GM06990 (cell line): ENCODE measurements around the gene PGAP3.

Experiments
- DNase-seq: peaks from one replicate; pipeline ENCODE4 v3.0.0-alpha.2; 2011; ENCODE audit not compliant: insufficient read length; ENCODE audit errors: extremely low read depth
- H3K27me3 ChIP-seq: replicated peaks from 2 replicates; pipeline ENCODE4 v1.6.0; 2011; ENCODE audit warnings: low read length; ENCODE audit not compliant: control insufficient read depth, insufficient read depth
- H3K36me3 ChIP-seq: 2 replicates; pipeline ENCODE4 v1.5.1; 2011; ENCODE audit warnings: low read length; ENCODE audit not compliant: control insufficient read depth, insufficient read depth
- H3K4me3 ChIP-seq: replicated peaks from 2 replicates; pipeline ENCODE4 v1.5.1; 2011; ENCODE audit warnings: low read depth, mild to moderate bottlenecking, control low read depth, low read length
- CTCF ChIP-seq: IDR thresholded peaks from 2 replicates; pipeline ENCODE4 v1.5.1; 2011; ENCODE audit warnings: low read length, control low read depth, mild to moderate bottlenecking, inconsistent platforms; ENCODE audit not compliant: insufficient read depth, poor library complexity, severe bottlenecking

Gene PGAP3

DNA sequence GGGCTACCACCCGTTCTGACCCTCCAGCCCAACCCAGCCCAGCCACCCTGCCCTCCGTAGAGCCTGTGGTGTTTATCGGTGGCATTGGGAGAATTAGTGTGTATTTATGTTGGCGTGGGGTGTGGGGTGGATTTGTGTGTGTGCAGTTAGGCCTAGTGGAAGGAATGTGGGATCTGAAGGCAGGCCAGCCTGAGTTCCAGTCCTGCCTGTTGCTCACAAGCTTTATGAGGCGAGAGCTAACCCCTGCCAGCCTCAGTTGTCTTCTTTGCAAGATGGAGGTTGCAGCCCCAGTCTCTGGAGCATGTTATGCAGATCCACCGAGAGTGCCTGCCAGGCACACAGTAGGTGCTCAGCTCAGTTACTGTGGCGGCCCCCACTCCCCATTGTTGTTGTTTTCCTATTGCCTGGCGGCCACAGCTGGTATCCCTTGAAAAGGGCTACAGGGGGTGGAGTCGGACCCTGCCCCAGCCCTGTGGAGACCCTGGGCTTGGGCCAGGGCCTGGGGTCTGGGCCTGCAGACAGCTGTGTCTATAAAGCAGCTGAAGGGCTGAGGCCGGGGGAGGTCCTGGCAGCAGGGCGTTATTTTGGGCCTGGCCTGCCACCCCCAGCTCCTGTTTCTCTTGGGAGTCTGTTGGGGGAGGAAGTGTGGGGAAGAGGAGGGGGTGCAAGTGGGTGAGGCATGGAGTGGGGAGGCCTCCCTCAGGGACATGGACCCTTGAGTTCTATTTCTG lies 17.1 kb upstream of the PGAP3 start:
- DNase-seq, result no peak

GRCh38 chr17:39703913-39704312 lies 16.1 kb upstream of the PGAP3 start:
- TF ChIP-seq CTCF, result no peak

More for the DNA sequence above, 17.1 kb upstream of the PGAP3 start:
- Histone ChIP-seq H3K27me3 (no peaks in the 10 kb centered on the region), H3K4me3 (no peak overlapping the region), H3K36me3 (no peaks in the 10 kb centered on the region)
- no peak for TF ChIP-seq CTCF

GRCh38 chr17:39702901-39703893 lies 15.3 kb upstream of the PGAP3 start:
- no peak for DNase-seq
- no peak overlapping the region for H3K4me3 ChIP-seq

More at GRCh38 chr17:39703913-39704312, 16.1 kb upstream of the PGAP3 start:
- Histone ChIP-seq H3K36me3 (no peaks in the 10 kb centered on the region), H3K27me3 (no peaks in the 10 kb centered on the region; the same call in 1 of the 2 replicates), H3K4me3 (no peak overlapping the region)
- DNase-seq, result no peak

DNA sequence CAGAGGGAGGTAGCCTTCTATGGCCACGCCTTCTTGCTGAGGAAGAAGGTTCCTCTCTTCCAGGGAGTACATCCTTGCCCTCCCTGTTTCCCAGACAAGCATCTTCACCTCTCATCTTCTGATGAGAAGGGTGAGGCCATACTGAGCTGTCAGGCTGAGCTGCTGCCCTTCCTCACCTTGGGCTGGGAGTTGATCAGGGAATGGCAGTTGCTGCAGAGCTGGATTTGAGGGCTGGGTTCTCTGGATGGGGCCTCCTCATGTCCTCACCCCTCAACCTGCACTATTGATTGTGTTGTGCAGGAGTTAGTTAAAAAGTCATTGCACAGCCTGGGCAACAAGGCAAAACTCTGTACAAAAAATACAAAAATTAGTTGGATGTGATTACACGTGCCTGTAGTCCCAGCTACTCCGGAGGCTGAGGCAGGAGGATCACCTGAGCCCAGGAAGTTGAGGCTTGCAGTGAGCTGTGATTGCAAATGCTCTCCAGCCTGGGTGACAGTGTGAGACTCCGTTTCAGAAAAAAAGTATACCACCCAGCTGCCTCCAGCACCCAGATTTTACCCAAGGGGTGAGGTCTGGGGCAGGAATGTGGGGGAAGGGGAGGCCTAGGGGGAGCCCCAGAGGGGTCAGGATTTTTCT lies 14.0 kb upstream of the PGAP3 start:
- H3K36me3 ChIP-seq, result no peaks in the 10 kb centered on the region
- no peaks in the 10 kb centered on the region; the same call in 1 of the 2 replicates for H3K27me3 ChIP-seq
- no peak for TF ChIP-seq CTCF
- no peak overlapping the region for H3K4me3 ChIP-seq
- DNase-seq, result no peak

More at GRCh38 chr17:39702901-39703893, 15.3 kb upstream of the PGAP3 start:
- Histone ChIP-seq H3K27me3 (no peaks in the 10 kb centered on the region; the same call in 1 of the 2 replicates), H3K36me3 (no peaks in the 10 kb centered on the region)
- no peak for TF ChIP-seq CTCF

- no peak for TF ChIP-seq CTCF
- Histone ChIP-seq H3K4me3 (no peak overlapping the region), H3K36me3 (no peaks in the 10 kb centered on the region), H3K27me3 (no peaks in the 10 kb centered on the region; the same call in 1 of the 2 replicates)
- no peak for DNase-seq
Measured at GRCh38 chr17:39701012-39701783, 13.3 kb upstream of the PGAP3 start.
